H1 (cell line): ENCODE data around the gene CHAT. TPM values are rescaled to one million over a fixed set of nuclear protein-coding genes. Genes with fewer than 3 reads are reported as not detected.

Experiments used
- BCL11A ChIP-seq, 2 experiments: IDR thresholded peaks; one replicate each; pipeline ENCODE4 v1.6.1; 2011; ENCODE audit warnings: low read depth in 2 of 2, low read length in 2 of 2, mild to moderate bottlenecking in 2 of 2
- SP1 ChIP-seq: IDR thresholded peaks from 2 replicates; pipeline ENCODE4 v1.6.1; 2011; ENCODE audit warnings: low read depth, low read length
- polyA plus RNA-seq, 7 experiments: library from polyadenylated mRNA; depleted of rRNA in 3 of 7; stranded (reverse) in 5 of 7; unstranded in 2 of 7; fragments of >200 nt in 5 of 7; fragments of 200-250 nt in 2 of 7; gene quantifications; 1 replicate in 5 of 7; 2 replicates in 1 of 7; 4 replicates in 1 of 7; pipeline versions ENCODE4 v1.2.1 to v1.2.3, GENCODE V29; 2011 to 2013; ENCODE audit warnings: missing spikeins in 2 of 7, mixed read lengths in 2 of 7
- total RNA-seq: library from RNA; stranded (reverse); fragmentation: NEBNext Ultra II Directional; extraction: Animal tissue kit (Norgen Biotek cat#: 25700); gene quantifications from 2 replicates; pipeline ENCODE4 v1.2.1, GENCODE V29; 2021

The CHAT gene
- total and polyA plus RNA-seq, 2 of the 8 experiments (the other 6 are each of a cell fraction or from before 2014, with no cell fraction given): not detected

- TF ChIP-seq BCL11A (IDR thresholded peaks at IDR 0.05; ENCODE audit: low read depth in 2 of 2, low read length in 2 of 2): no peak
- TF ChIP-seq SP1: 0 out of 2 replicates have a peak, but pooled peaks have one; percentile 17
- TF ChIP-seq, all 59 proteins: peak for 5
These were observed 72.8 kb downstream of the CHAT start (continued) for GRCh38 chr10:49686651-49687050.
